DOHH2 (cell line): ENCODE results near the gene GNAO1.
"Not testable (repeated sequence)": the region's sequence is repeated elsewhere in the genome, so short reads cannot be mapped to it uniquely, and the experiment has no call there.

Experiments used
- CTCF ChIP-seq: fragments of 200-600 bp; sonication (generic); IDR thresholded peaks from one replicate; pipeline ENCODE4 v1.5.1; 2014; ENCODE audit warnings: antibody characterized with exemption, mild to moderate bottlenecking, low read depth, low read length; ENCODE audit not compliant: poor library complexity, severe bottlenecking
- EZH2phosphoT487 ChIP-seq: fragments of 200-600 bp; sonication (generic); IDR thresholded peaks from 2 replicates; pipeline ENCODE4 v1.6.1; 2017; ENCODE audit warnings: borderline replicate concordance, mild to moderate bottlenecking, antibody characterized with exemption, low read length, moderate library complexity, mixed read lengths

GRCh38 chr16:56380778-56381485 lies 189.6 kb downstream of the GNAO1 start:
- not testable (repeated sequence) for TF ChIP-seq CTCF, EZH2phosphoT487
